Muscle of leg (tissue), 11 donors: ENCODE results near the gene TFAP2D. TPM values are rescaled to one million over a fixed set of nuclear protein-coding genes. Genes with fewer than 3 reads are reported as not detected.

ENCODE experiments used
- DNase-seq: peaks from one replicate; pipeline ENCODE4 v3.0.0; 2013
- H3K27ac ChIP-seq: one replicate; pipeline ENCODE4 v1.5.1; 2013; ENCODE audit warnings: mild to moderate bottlenecking, low read length, control low read depth
- H3K27me3 ChIP-seq: one replicate; pipeline ENCODE4 v1.6.1; 2013; ENCODE audit warnings: low read length; ENCODE audit not compliant: control insufficient read depth, insufficient read depth
- H3K36me3 ChIP-seq: one replicate; pipeline ENCODE4 v1.6.1; 2013; ENCODE audit warnings: low read length; ENCODE audit not compliant: control insufficient read depth, insufficient read depth
- H3K4me1 ChIP-seq: one replicate; pipeline ENCODE4 v1.6.1; 2013; ENCODE audit warnings: low read length; ENCODE audit not compliant: control insufficient read depth, insufficient read depth
- H3K4me3 ChIP-seq: one replicate; pipeline ENCODE4 v1.5.1; 2013; ENCODE audit warnings: low read length, control low read depth
- H3K9me3 ChIP-seq: replicated peaks from 2 replicates; pipeline ENCODE4 v1.6.1; 2013; ENCODE audit warnings: low read depth, low read length; ENCODE audit not compliant: control insufficient read depth
- WGBS: methylation state at CpG from one replicate; pipeline ENCODE4 v1.1.5; 2013; ENCODE audit warnings: missing lambda C conversion rate; ENCODE audit not compliant: insufficient coverage; 5-methylcytosine and 5-hydroxymethylcytosine counted together
- polyA plus RNA-seq, 8 donors: library from polyadenylated mRNA; unstranded; fragments of 120-200 nt; gene quantifications; one replicate each; pipeline versions ENCODE4 v1.2.1 to v1.2.3, GENCODE V29; 2013; ENCODE audit warnings: inconsistent platforms in 1 of 8, low replicate concordance in 1 of 8; ENCODE audit not compliant: insufficient read length in 8 of 8, insufficient read depth in 1 of 8
- total RNA-seq: library from RNA; stranded (reverse); fragments of 120-200 nt; gene quantifications from one replicate; pipeline ENCODE4 v1.2.4, GENCODE V29; 2013

Gene TFAP2D
- total and polyA plus RNA-seq, 9 donors, result not detected

- 14% methylated on average over 1 of the region's 2 CpGs for WGBS
- Histone ChIP-seq H3K27me3 (peaks cover 55% of the 10 kb centered on the region), H3K9me3 (no peaks in the 10 kb centered on the region)
Observed at GRCh38 chr6:50817646-50817950, 104.3 kb downstream of the TFAP2D start.

GRCh38 chr6:50818020-50818419 is 104.7 kb downstream of the TFAP2D start:
- no peak overlapping the region for H3K4me3 ChIP-seq
- no CpG with 5 or more reads among the region's 6 CpGs for WGBS
- H3K9me3 ChIP-seq, result no peaks in the 10 kb centered on the region
- no peak overlapping the region for H3K27ac ChIP-seq
- peaks cover 59% of the 10 kb centered on the region for H3K27me3 ChIP-seq
- H3K4me1 ChIP-seq, result peaks cover 11% of the 10 kb centered on the region
- DNase-seq, result no peak
- H3K36me3 ChIP-seq, result no peaks in the 10 kb centered on the region

More at GRCh38 chr6:50817646-50817950, 104.3 kb downstream of the TFAP2D start:
- no peak overlapping the region for H3K4me3 ChIP-seq
- H3K36me3 ChIP-seq, result no peaks in the 10 kb centered on the region
- peaks cover 11% of the 10 kb centered on the region for H3K4me1 ChIP-seq
- DNase-seq, result no peak
- no peak overlapping the region for H3K27ac ChIP-seq

GRCh38 chr6:50818673-50819072 is 105.3 kb downstream of the TFAP2D start, which contains the start of gene TFAP2B:
TFAP2B (plus strand) TSS chr6:50818871; CDS start chr6:50818892, 21 bp downstream.
- H3K4me1 ChIP-seq, result peaks cover 11% of the 10 kb centered on the region
- H3K9me3 ChIP-seq, result no peaks in the 10 kb centered on the region
- H3K4me3 ChIP-seq, result peak within 1 kb of the TSS; percentile 10
- DNase-seq, result no peak
- no CpG with 5 or more reads among the region's 7 CpGs for WGBS
- H3K27me3 ChIP-seq, result peaks cover 62% of the 10 kb centered on the region
- no peak within 1 kb of the TSS for H3K27ac ChIP-seq
- no peaks in the 10 kb centered on the region for H3K36me3 ChIP-seq

- peak overlapping the region; percentile 10 for H3K4me3 ChIP-seq
- no peaks in the 10 kb centered on the region for H3K36me3 ChIP-seq
- peaks cover 11% of the 10 kb centered on the region for H3K4me1 ChIP-seq
- peaks cover 70% of the 10 kb centered on the region for H3K27me3 ChIP-seq
- peak; percentile 26 for DNase-seq
- no peak overlapping the region for H3K27ac ChIP-seq
- no peaks in the 10 kb centered on the region for H3K9me3 ChIP-seq
- 3% methylated on average over 45 of the region's 45 CpGs for WGBS
Observed at GRCh38 chr6:50819466-50819903, 106.2 kb downstream of the TFAP2D start.

GRCh38 chr6:50819904-50820868 is 106.9 kb downstream of the TFAP2D start:
- no peak for DNase-seq
- peaks cover 11% of the 10 kb centered on the region for H3K4me1 ChIP-seq
- peaks cover 68% of the 10 kb centered on the region for H3K27me3 ChIP-seq
- H3K9me3 ChIP-seq, result no peaks in the 10 kb centered on the region
- under 1% methylated on average over 41 of the region's 58 CpGs for WGBS
- H3K4me3 ChIP-seq, result no peak overlapping the region
- H3K36me3 ChIP-seq, result no peaks in the 10 kb centered on the region
- H3K27ac ChIP-seq, result no peak overlapping the region

GRCh38 chr6:50820869-50821264 is 107.5 kb downstream of the TFAP2D start:
- Histone ChIP-seq H3K27ac (no peak overlapping the region), H3K4me1 (peaks cover 11% of the 10 kb centered on the region), H3K4me3 (no peak overlapping the region), H3K9me3 (no peaks in the 10 kb centered on the region), H3K36me3 (no peaks in the 10 kb centered on the region), H3K27me3 (peaks cover 75% of the 10 kb centered on the region)
- DNase-seq, result no peak
- WGBS, result 17% methylated on average over 3 of the region's 5 CpGs

GRCh38 chr6:50821441-50822077 is 108.2 kb downstream of the TFAP2D start:
- WGBS, result 11% methylated on average over 10 of the region's 20 CpGs
- Histone ChIP-seq H3K27ac (no peak overlapping the region), H3K27me3 (peaks cover 78% of the 10 kb centered on the region), H3K36me3 (no peaks in the 10 kb centered on the region), H3K9me3 (no peaks in the 10 kb centered on the region), H3K4me3 (no peak overlapping the region), H3K4me1 (peaks cover 11% of the 10 kb centered on the region)
- DNase-seq, result no peak

GRCh38 chr6:50822078-50822476 is 108.8 kb downstream of the TFAP2D start:
- Histone ChIP-seq H3K27ac (no peak overlapping the region), H3K27me3 (peaks cover 83% of the 10 kb centered on the region), H3K4me3 (no peak overlapping the region), H3K4me1 (peaks cover 11% of the 10 kb centered on the region), H3K9me3 (no peaks in the 10 kb centered on the region), H3K36me3 (no peaks in the 10 kb centered on the region)
- DNase-seq, result peak; percentile 31
- 0% methylated on average over 2 of the region's 6 CpGs for WGBS
